ENCODE measurements around the gene TSPAN4. TPM values are rescaled to one million over a fixed set of nuclear protein-coding genes. Genes with fewer than 3 reads are reported as not detected.

The TSPAN4 gene
- total and polyA plus RNA-seq, 4 experiments from 2014 or later: 1.8 to 5.8 (median 4.4) TPM

DNA sequence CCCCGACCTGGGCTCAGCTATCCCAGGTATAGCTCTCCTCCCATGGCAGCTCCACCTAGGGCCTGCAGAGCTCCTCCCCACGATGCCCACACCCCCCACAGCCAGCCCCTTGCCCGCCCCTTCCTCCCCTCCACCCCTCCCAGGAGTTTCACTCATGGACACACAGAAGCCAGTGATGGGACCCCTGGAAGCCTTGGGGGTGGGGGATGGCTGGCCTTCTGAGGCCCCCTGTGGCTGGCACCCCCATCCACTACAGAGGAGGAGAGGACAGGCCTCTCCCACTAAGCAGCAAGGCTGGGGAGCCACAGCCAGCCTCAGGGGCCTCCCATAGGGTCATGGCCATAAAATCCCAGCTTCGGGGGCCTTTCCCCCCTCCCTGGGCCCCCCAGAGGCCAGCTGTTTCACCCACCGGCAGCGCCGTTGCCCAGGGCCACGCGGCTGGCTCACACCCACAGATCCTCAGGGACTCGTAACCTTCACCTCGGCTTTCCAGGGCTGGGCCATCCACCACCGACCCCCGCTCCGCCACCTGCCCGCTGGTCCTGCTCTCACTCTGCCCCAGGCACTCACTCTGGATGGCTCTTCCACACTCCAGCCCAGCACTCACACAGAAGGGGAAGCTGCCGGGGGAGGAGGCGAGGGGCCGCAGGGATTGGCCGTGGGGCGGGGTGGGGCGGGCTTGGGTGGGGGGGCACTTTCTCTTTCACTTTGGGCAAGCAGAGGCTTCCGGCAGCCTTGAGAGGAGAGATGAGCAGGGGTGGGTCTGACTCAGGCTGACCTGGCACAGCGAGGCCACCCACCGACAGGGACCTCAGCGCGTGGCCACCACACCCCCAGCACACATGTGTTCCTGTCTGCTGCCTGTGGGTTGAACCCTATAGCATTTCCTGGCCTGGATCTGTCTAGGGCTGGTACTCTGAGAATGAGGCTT, 46.8 kb upstream of the TSPAN4 start:
- H3K27ac Mint-ChIP-seq: peak overlapping the region; percentile 93 to 96 (median 94)
- H3K4me3 ChIP-seq (ENCODE audit: low read length in 2 of 2): peak overlapping the region; percentile 73 to 91
- H3K4me1 ChIP-seq (ENCODE audit: insufficient read depth, low read length): peaks cover 32% of the 10 kb centered on the region
- H3K36me3 ChIP-seq (ENCODE audit: insufficient read depth, low read length): peaks cover 12% of the 10 kb centered on the region
- no peaks in the 10 kb centered on the region for H3K27me3 Mint-ChIP-seq
- CTCF ChIA-PET (ENCODE audit: partially characterized antibody): interaction anchor here (1.1 to 2.7 kb wide), 3 partner anchors 13 to 30 kb away, joined by 3 to 9 read pairs (median 4); partner anchors contain the start of gene PNPLA2
- peak overlapping the region; percentile 86 to 97 (median 91) for H3K4me3 Mint-ChIP-seq
- peaks cover 0 to 13% of the 10 kb centered on the region in 2 donors for H3K36me3 Mint-ChIP-seq
- peaks cover 5 to 19% (median 10%) of the 10 kb centered on the region in 4 donors for H3K4me1 Mint-ChIP-seq
- intact Hi-C loops (cut with micrococcal nuclease): loop anchor here (1.0 to 5.0 kb wide), 5 partner anchors 34 to 261 kb away; partner anchors contain the start of genes AP2A2 and HRAS
- H3K27ac ChIP-seq (ENCODE audit: low read depth, low read length): peak overlapping the region; percentile 86
- POLR2A ChIA-PET (ENCODE audit: partially characterized antibody): interaction anchor here (0.6 to 5.1 kb wide), 13 partner anchors 8 to 230 kb away, joined by 3 to 30 read pairs (median 6); partner anchors contain the start of genes DEAF1, GATD1, PHRF1 and PIDD1
- H3K9me3 Mint-ChIP-seq: peaks cover 0 to 1% (median 0%) of the 10 kb centered on the region in 8 donors
- H3K27me3 ChIP-seq (ENCODE audit: insufficient read depth, low read length): no peaks in the 10 kb centered on the region
- DNase-seq: peak; percentile 72 to 89 (median 76)
- no peaks in the 10 kb centered on the region for H3K9me3 ChIP-seq (ENCODE audit: control insufficient read depth in 1 of 2, low read length in 2 of 2)

GRCh38 chr11:796565-797295, 45.9 kb upstream of the TSPAN4 start:
- POLR2A ChIA-PET (ENCODE audit: partially characterized antibody): interaction anchor here (1.0 to 5.1 kb wide), 14 partner anchors 8 to 290 kb away, joined by 3 to 30 read pairs (median 6); partner anchors contain the start of genes DEAF1, GATD1, PHRF1 and PIDD1

DNA sequence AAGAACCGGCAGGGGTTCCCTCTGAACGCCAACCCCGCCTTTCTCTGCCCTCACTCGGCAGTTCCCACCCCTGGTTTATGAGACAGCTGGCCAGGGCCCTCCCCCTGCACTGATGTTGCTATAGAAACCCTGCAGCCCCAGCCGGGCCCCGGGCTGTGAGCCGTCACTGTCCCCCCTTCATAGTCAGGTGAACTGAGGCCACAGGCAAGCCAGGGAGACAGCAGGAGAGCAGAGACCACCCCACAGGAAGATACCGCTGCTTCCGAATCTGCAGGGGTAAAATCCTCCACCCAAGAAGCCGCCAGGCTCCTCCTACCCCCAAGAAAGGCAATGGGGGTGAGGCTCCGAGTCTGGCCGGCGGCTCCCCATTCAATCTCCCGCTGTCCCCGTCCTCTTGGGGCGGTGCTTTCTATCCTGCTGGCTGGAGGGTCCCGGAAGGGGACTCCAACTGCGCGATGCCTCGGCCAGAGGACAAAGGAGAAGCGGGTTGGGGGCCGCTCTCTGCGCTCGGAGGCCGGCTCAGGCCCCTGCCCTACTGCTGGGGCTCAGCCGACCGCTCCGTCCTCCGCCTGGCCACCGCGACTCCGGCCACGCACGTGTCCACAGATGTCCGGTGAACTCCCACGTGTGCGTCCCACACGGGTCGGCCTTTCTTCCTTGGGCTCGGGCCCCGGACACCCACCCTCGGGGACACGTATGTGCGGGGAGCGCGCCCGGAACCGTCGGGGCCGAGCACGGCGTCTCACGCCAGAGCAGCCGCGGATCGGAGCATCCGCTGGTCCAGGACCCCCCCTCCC, 45.2 kb upstream of the TSPAN4 start:
- intact Hi-C loops (cut with micrococcal nuclease): loop anchor here (1.0 to 5.0 kb wide), 8 partner anchors 8 to 263 kb away; partner anchors contain the start of genes AP2A2, GATD1, HRAS and PIDD1

More at GRCh38 chr11:796565-797295, 45.9 kb upstream of the TSPAN4 start:
- Mint-ChIP-seq H3K27me3 (no peaks in the 10 kb centered on the region), H3K27ac (peak overlapping the region; percentile 93 to 96 (median 94)), H3K36me3 (peaks cover 0 to 10% of the 10 kb centered on the region in 2 donors), H3K4me1 (peaks cover 5 to 19% (median 10%) of the 10 kb centered on the region in 4 donors), H3K9me3 (peaks cover 0 to 1% (median 0%) of the 10 kb centered on the region in 8 donors), H3K4me3 (peak overlapping the region; percentile 86 to 97 (median 91))
- Histone ChIP-seq H3K36me3 (ENCODE audit: insufficient read depth, low read length) (peaks cover 12% of the 10 kb centered on the region), H3K4me3 (ENCODE audit: low read length in 2 of 2) (peak overlapping the region; percentile 73 to 91), H3K27ac (ENCODE audit: low read depth, low read length) (peak overlapping the region; percentile 86), H3K27me3 (ENCODE audit: insufficient read depth, low read length) (no peaks in the 10 kb centered on the region), H3K4me1 (ENCODE audit: insufficient read depth, low read length) (peaks cover 32% of the 10 kb centered on the region), H3K9me3 (ENCODE audit: control insufficient read depth in 1 of 2, low read length in 2 of 2) (no peaks in the 10 kb centered on the region)
- intact Hi-C loops (cut with micrococcal nuclease): loop anchor here (1.0 to 5.0 kb wide), 7 partner anchors 9 to 262 kb away; partner anchors contain the start of genes AP2A2, HRAS and PIDD1
- no peak for DNase-seq
- CTCF ChIA-PET (ENCODE audit: partially characterized antibody): interaction anchor here (1.7 to 2.7 kb wide), 2 partner anchors 14 to 22 kb away, joined by 4 to 9 read pairs; partner anchors contain the start of gene PNPLA2

GRCh38 chr11:798093-798713, 44.4 kb upstream of the TSPAN4 start, which contains the start of gene SLC25A22:
TSS of gene SLC25A22 (minus strand) at chr11:798281. CDS start at chr11:795006, 3,275 bp downstream.
- H3K4me3 ChIP-seq (ENCODE audit: low read length in 2 of 2): peak within 1 kb of the TSS; percentile 73 to 91
- H3K27ac ChIP-seq (ENCODE audit: low read depth, low read length): peak within 1 kb of the TSS; percentile 86
- H3K4me1 Mint-ChIP-seq: peaks cover 5 to 19% (median 10%) of the 10 kb centered on the region in 4 donors
- peaks cover 0 to 1% (median 0%) of the 10 kb centered on the region in 8 donors for H3K9me3 Mint-ChIP-seq
- H3K4me3 Mint-ChIP-seq: peak within 1 kb of the TSS; percentile 86 to 97 (median 91)
- no peaks in the 10 kb centered on the region for H3K27me3 Mint-ChIP-seq
- H3K36me3 Mint-ChIP-seq: peaks cover 0 to 10% of the 10 kb centered on the region in 2 donors
- ChIA-PET POLR2A (ENCODE audit: partially characterized antibody) (interaction anchor here (1.3 to 5.1 kb wide), 8 partner anchors 7 to 232 kb away, joined by 3 to 30 read pairs (median 10); partner anchors contain the start of genes GATD1, PIDD1, PNPLA2 and RPLP2), CTCF (ENCODE audit: partially characterized antibody) (interaction anchor here (0.7 to 1.1 kb wide), 4 partner anchors 9 to 34 kb away, joined by 3 to 4 read pairs (median 3); partner anchors contain the start of gene PNPLA2)
- intact Hi-C loops (cut with micrococcal nuclease): loop anchor here (1.0 to 5.0 kb wide), 5 partner anchors 11 to 241 kb away; partner anchors contain the start of genes AP2A2, GATD1 and RPLP2
- H3K36me3 ChIP-seq (ENCODE audit: insufficient read depth, low read length): peaks cover 12% of the 10 kb centered on the region
- peak; percentile 80 to 90 (median 85) for DNase-seq
- peaks cover 32% of the 10 kb centered on the region for H3K4me1 ChIP-seq (ENCODE audit: insufficient read depth, low read length)
- H3K27me3 ChIP-seq (ENCODE audit: insufficient read depth, low read length): no peaks in the 10 kb centered on the region
- no peaks in the 10 kb centered on the region for H3K9me3 ChIP-seq (ENCODE audit: control insufficient read depth in 1 of 2, low read length in 2 of 2)
- peak within 1 kb of the TSS; percentile 93 to 96 (median 94) for H3K27ac Mint-ChIP-seq

More for the DNA sequence above, 45.2 kb upstream of the TSPAN4 start:
- ChIA-PET CTCF (ENCODE audit: partially characterized antibody) (interaction anchor here (1.0 to 2.7 kb wide), 3 partner anchors 13 to 21 kb away, joined by 3 to 9 read pairs (median 4); partner anchors contain the start of gene PNPLA2), POLR2A (ENCODE audit: partially characterized antibody) (interaction anchor here (1.0 to 5.1 kb wide), 13 partner anchors 8 to 291 kb away, joined by 3 to 30 read pairs (median 5); partner anchors contain the start of genes DEAF1, GATD1, PHRF1 and PIDD1)
- H3K27me3 ChIP-seq (ENCODE audit: insufficient read depth, low read length): no peaks in the 10 kb centered on the region
- Mint-ChIP-seq H3K9me3 (peaks cover 0 to 1% (median 0%) of the 10 kb centered on the region in 8 donors), H3K27me3 (no peaks in the 10 kb centered on the region), H3K4me1 (peaks cover 5 to 19% (median 10%) of the 10 kb centered on the region in 4 donors), H3K4me3 (peak overlapping the region; percentile 86 to 97 (median 91)), H3K36me3 (peaks cover 0 to 10% of the 10 kb centered on the region in 2 donors), H3K27ac (peak overlapping the region; percentile 93 to 96 (median 94))
- H3K27ac ChIP-seq (ENCODE audit: low read depth, low read length): peak overlapping the region; percentile 86
- H3K9me3 ChIP-seq (ENCODE audit: control insufficient read depth in 1 of 2, low read length in 2 of 2): no peaks in the 10 kb centered on the region
- H3K4me3 ChIP-seq (ENCODE audit: low read length in 2 of 2): peak overlapping the region; percentile 73 to 91
- peak; percentile 71 to 93 (median 75) for DNase-seq
- peaks cover 12% of the 10 kb centered on the region for H3K36me3 ChIP-seq (ENCODE audit: insufficient read depth, low read length)
- peaks cover 32% of the 10 kb centered on the region for H3K4me1 ChIP-seq (ENCODE audit: insufficient read depth, low read length)

GRCh38 chr11:799641-800316, 42.9 kb upstream of the TSPAN4 start:
- POLR2A ChIA-PET (ENCODE audit: partially characterized antibody): interaction anchor here (1.3 to 5.1 kb wide), 3 partner anchors 9 to 74 kb away, joined by 5 to 30 read pairs (median 7); partner anchors contain the start of genes PNPLA2 and RPLP2
- no peaks in the 10 kb centered on the region for H3K27me3 ChIP-seq (ENCODE audit: insufficient read depth, low read length)
- H3K9me3 ChIP-seq (ENCODE audit: control insufficient read depth in 1 of 2, low read length in 2 of 2): no peaks in the 10 kb centered on the region
- Mint-ChIP-seq H3K27ac (no peak overlapping the region), H3K27me3 (no peaks in the 10 kb centered on the region), H3K9me3 (no peaks in the 10 kb centered on the region), H3K4me3 (peak overlapping the region in 1 of 8 donors; percentile 44), H3K4me1 (peaks cover 5 to 24% (median 12%) of the 10 kb centered on the region in 4 donors), H3K36me3 (peaks cover 0 to 8% of the 10 kb centered on the region in 2 donors)
- no peak for DNase-seq
- H3K36me3 ChIP-seq (ENCODE audit: insufficient read depth, low read length): peaks cover under 1% of the 10 kb centered on the region
- no peak overlapping the region for H3K27ac ChIP-seq (ENCODE audit: low read depth, low read length)
- intact Hi-C loops (cut with micrococcal nuclease): loop anchor here (5.0 kb wide), 3 partner anchors 37 to 242 kb away; partner anchors contain the start of gene AP2A2
- no peak overlapping the region for H3K4me3 ChIP-seq (ENCODE audit: low read length in 2 of 2)
- CTCF ChIA-PET (ENCODE audit: partially characterized antibody): interaction anchor here (1.1 kb wide), 1 partner anchor 7 kb away, joined by 4 read pairs; no protein-coding TSS in a partner anchor
- H3K4me1 ChIP-seq (ENCODE audit: insufficient read depth, low read length): peaks cover 40% of the 10 kb centered on the region
